ENCODE measurements around the gene APC2. TPM values are rescaled to one million over a fixed set of nuclear protein-coding genes. Genes with fewer than 3 reads are reported as not detected.
A peak's percentile ranks its signal among the peaks of the same experiment; 100 is the strongest.

APC2 gene
- total and polyA plus RNA-seq, 4 donors: under 0.01 to 0.06 (median 0.03) TPM

DNA sequence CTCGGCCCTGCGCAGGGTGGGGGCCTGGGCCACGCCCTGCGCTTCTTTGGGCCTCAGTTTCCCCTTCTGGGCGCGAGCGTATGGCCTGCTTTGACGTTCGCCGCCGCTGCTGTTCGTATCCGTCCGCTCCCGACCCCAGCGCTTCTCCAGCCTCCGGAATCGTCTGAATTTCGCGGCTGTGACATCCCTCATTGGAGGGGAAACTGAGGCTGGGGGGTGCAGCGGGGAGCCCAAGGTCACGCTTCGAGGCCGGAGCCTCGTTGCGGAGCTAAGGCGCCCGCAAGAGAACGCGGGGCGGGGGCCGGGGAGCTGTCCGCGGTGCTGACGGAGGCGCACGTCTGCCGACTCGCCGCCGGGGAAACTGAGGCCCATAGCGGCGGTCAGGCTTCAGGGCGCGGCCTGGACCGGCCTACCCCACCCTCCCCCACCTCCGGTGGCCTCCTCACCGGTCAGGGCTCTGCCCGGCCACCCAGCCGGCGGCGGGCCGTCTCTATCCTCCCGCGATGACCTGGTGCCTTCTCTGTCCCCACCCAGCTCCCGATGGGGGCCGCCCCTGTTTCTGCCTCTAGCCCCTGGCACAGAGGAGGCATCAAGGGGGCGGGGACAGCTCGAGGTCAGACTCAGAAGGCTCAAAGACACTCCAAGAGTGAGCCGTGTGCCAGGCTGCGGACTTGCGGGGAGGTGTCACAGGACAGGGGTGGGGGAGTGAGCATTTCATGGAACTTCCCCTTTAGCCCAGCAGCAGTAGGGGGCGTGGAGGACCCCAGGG is 3.0 kb upstream of the APC2 start:
- no peak for TF ChIP-seq GABPA (IDR thresholded peaks at IDR 0.05 in 1 of 2, conservative IDR thresholded peaks at IDR 0.05 in 1 of 2)
- TF ChIP-seq, protein P1, sequence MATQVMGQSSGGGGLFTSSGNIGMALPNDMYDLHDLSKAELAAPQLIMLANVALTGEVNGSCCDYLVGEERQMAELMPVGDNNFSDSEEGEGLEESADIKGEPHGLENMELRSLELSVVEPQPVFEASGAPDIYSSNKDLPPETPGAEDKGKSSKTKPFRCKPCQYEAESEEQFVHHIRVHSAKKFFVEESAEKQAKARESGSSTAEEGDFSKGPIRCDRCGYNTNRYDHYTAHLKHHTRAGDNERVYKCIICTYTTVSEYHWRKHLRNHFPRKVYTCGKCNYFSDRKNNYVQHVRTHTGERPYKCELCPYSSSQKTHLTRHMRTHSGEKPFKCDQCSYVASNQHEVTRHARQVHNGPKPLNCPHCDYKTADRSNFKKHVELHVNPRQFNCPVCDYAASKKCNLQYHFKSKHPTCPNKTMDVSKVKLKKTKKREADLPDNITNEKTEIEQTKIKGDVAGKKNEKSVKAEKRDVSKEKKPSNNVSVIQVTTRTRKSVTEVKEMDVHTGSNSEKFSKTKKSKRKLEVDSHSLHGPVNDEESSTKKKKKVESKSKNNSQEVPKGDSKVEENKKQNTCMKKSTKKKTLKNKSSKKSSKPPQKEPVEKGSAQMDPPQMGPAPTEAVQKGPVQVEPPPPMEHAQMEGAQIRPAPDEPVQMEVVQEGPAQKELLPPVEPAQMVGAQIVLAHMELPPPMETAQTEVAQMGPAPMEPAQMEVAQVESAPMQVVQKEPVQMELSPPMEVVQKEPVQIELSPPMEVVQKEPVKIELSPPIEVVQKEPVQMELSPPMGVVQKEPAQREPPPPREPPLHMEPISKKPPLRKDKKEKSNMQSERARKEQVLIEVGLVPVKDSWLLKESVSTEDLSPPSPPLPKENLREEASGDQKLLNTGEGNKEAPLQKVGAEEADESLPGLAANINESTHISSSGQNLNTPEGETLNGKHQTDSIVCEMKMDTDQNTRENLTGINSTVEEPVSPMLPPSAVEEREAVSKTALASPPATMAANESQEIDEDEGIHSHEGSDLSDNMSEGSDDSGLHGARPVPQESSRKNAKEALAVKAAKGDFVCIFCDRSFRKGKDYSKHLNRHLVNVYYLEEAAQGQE (IDR thresholded peaks at IDR 0.05): peak; percentile 97
- 6% methylated on average over 63 of the region's 63 CpGs for WGBS
- no peak overlapping the region for H3K9ac ChIP-seq (ENCODE audit: low read depth in 1 of 2, low read length in 2 of 2)
- H3K27ac ChIP-seq (ENCODE audit: low read depth in 1 of 2, low read length in 2 of 2): no peak overlapping the region
- peaks cover 8 to 17% (median 14%) of the 10 kb centered on the region in 4 donors for H3K27me3 ChIP-seq (ENCODE audit: control insufficient read depth in 4 of 4, insufficient read depth in 4 of 4, low read length in 3 of 4)
- no peaks in the 10 kb centered on the region for H3K9me3 ChIP-seq (ENCODE audit: control insufficient read depth in 4 of 4, low read length in 3 of 4)
- H3K4me1 ChIP-seq (ENCODE audit: control insufficient read depth in 4 of 4, insufficient read depth in 4 of 4, low read length in 3 of 4): peaks cover 3 to 13% (median 11%) of the 10 kb centered on the region in 4 donors
- H3K4me3 ChIP-seq (ENCODE audit: low read depth in 1 of 3, low read length in 3 of 3): no peak overlapping the region
- peaks cover under 1 to 7% (median 5%) of the 10 kb centered on the region in 4 donors for H3K36me3 ChIP-seq (ENCODE audit: control insufficient read depth in 4 of 4, insufficient read depth in 3 of 4, low read depth in 1 of 4, low read length in 3 of 4)
- DNase-seq (ENCODE audit: low spot score): no peak

DNA sequence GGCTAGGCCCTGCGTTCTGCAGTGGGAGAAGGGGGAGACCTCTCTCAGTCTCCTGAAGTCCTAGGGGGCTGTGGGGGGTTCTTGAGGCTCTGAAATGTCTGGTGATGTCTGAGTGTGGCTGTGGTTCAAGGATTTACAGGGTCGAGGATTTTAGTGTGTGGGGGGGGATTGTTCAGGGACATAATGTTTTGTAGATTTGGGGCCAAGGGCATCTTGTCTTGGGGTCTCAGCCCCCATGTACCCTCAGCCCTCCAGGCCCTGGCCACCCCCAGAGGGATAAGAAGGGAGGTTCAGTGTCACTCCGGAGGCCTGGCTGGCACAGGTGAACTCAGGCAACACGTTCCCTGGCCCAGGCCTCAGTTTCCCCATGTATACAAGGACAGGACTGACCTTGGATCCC is 2.4 kb upstream of the APC2 start:
- TF ChIP-seq, protein P2, sequence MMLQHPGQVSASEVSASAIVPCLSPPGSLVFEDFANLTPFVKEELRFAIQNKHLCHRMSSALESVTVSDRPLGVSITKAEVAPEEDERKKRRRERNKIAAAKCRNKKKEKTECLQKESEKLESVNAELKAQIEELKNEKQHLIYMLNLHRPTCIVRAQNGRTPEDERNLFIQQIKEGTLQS (IDR thresholded peaks at IDR 0.05): no peak
- no peak for TF ChIP-seq FOXA2 (IDR thresholded peaks at IDR 0.05)
- no peak for TF ChIP-seq HNF4G (IDR thresholded peaks at IDR 0.05)
- no peak for TF ChIP-seq RAD21 (IDR thresholded peaks at IDR 0.05)
- TF ChIP-seq, protein P3, sequence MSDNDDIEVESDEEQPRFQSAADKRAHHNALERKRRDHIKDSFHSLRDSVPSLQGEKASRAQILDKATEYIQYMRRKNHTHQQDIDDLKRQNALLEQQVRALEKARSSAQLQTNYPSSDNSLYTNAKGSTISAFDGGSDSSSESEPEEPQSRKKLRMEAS (IDR thresholded peaks at IDR 0.05): no peak
- TF ChIP-seq NR2F2 (IDR thresholded peaks at IDR 0.05): no peak
- no peak for TF ChIP-seq EGR1 (IDR thresholded peaks at IDR 0.05; ENCODE audit: low read depth in 2 of 2)
- no peak for TF ChIP-seq RXRA (IDR thresholded peaks at IDR 0.05)
- TF ChIP-seq, protein P1 (IDR thresholded peaks at IDR 0.05): no peak
- no peak for TF ChIP-seq JUND (IDR thresholded peaks at IDR 0.05)
- no peak for TF ChIP-seq GABPA (IDR thresholded peaks at IDR 0.05 in 1 of 2, conservative IDR thresholded peaks at IDR 0.05 in 1 of 2)
- TF ChIP-seq SP1 (IDR thresholded peaks at IDR 0.05): no peak
- TF ChIP-seq YY1 (IDR thresholded peaks at IDR 0.05): no peak
- TF ChIP-seq FOXA1 (IDR thresholded peaks at IDR 0.05): no peak
- TF ChIP-seq TAF1 (conservative IDR thresholded peaks at IDR 0.05): no peak
- TF ChIP-seq, protein P4, sequence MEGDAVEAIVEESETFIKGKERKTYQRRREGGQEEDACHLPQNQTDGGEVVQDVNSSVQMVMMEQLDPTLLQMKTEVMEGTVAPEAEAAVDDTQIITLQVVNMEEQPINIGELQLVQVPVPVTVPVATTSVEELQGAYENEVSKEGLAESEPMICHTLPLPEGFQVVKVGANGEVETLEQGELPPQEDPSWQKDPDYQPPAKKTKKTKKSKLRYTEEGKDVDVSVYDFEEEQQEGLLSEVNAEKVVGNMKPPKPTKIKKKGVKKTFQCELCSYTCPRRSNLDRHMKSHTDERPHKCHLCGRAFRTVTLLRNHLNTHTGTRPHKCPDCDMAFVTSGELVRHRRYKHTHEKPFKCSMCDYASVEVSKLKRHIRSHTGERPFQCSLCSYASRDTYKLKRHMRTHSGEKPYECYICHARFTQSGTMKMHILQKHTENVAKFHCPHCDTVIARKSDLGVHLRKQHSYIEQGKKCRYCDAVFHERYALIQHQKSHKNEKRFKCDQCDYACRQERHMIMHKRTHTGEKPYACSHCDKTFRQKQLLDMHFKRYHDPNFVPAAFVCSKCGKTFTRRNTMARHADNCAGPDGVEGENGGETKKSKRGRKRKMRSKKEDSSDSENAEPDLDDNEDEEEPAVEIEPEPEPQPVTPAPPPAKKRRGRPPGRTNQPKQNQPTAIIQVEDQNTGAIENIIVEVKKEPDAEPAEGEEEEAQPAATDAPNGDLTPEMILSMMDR (IDR thresholded peaks at IDR 0.05; ENCODE audit: low read depth, low read length, missing input control): no peak
- peaks cover 11 to 21% (median 16%) of the 10 kb centered on the region in 4 donors for H3K27me3 ChIP-seq (ENCODE audit: control insufficient read depth in 4 of 4, insufficient read depth in 4 of 4, low read length in 3 of 4)
- no peaks in the 10 kb centered on the region for H3K9me3 ChIP-seq (ENCODE audit: control insufficient read depth in 4 of 4, low read length in 3 of 4)
- 18% methylated on average over 4 of the region's 4 CpGs for WGBS
- DNase-seq (ENCODE audit: low spot score): no peak
- no peak overlapping the region for H3K27ac ChIP-seq (ENCODE audit: low read depth in 1 of 2, low read length in 2 of 2)
- H3K4me3 ChIP-seq (ENCODE audit: low read depth in 1 of 3, low read length in 3 of 3): no peak overlapping the region
- H3K4me1 ChIP-seq (ENCODE audit: control insufficient read depth in 4 of 4, insufficient read depth in 4 of 4, low read length in 3 of 4): peaks cover 3 to 15% (median 11%) of the 10 kb centered on the region in 4 donors
- peaks cover 0 to 1% (median 0%) of the 10 kb centered on the region in 4 donors for H3K36me3 ChIP-seq (ENCODE audit: control insufficient read depth in 4 of 4, insufficient read depth in 3 of 4, low read depth in 1 of 4, low read length in 3 of 4)
- no peak overlapping the region for H3K9ac ChIP-seq (ENCODE audit: low read depth in 1 of 2, low read length in 2 of 2)
